GM19467 (cell line): ENCODE measurements around the gene RELB.

Experiments
- ATAC-seq: cut with Tn5 transposase; IDR thresholded peaks from one replicate; pipeline ENCODE4 v1.9.1; 2021; ENCODE audit warnings: mild to moderate bottlenecking, moderate library complexity; ENCODE audit not compliant: unreplicated experiment

Gene RELB

DNA sequence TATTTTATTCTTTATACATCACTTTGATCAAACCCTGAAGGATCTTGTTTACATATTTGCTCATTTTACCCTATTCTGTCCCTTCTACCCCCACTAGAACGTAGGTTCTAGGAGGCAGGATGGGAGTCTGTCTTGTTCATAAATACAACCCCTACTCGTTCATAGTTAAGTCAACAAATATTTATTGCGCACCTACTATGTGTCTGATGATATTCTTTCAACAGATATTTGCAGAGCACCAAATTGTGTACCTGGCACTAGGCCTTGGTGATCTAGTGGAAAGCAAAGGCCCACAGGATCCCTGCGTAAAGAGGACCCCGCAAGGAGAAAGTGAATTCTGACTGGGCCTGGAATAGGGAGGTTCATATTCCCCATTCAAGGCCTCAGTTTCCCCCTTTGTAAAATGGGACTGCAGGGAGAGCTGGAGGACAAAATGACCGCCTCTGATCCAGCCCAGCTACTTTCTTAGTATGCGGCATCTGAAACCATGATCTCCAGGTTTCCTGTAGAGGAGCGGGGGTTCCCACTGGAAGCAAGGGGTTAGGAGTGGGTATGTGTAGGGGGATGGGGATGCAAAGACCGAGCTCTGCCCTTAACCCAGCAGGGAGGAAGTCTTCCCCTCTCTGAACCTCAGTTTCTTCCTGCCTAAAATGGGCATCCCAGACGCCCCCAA is 77.3 kb downstream of the RELB start:
- no peak for ATAC-seq

- ATAC-seq = no peak
Observed at GRCh38 chr19:45079063-45079910, 78.0 kb downstream of the RELB start, which contains the start of gene GEMIN7. Gene GEMIN7, plus strand, starts transcription at chr19:45079260. Its CDS starts 10,855 bp downstream, at chr19:45090115.

- no peak for ATAC-seq
Observed at GRCh38 chr19:45079911-45080370, 78.7 kb downstream of the RELB start.

- no peak for ATAC-seq
Observed at GRCh38 chr19:45082170-45082569, 80.9 kb downstream of the RELB start.

GRCh38 chr19:45086480-45086879 is 85.2 kb downstream of the RELB start:
- no peak for ATAC-seq

GRCh38 chr19:45087531-45087930 is 86.3 kb downstream of the RELB start:
- ATAC-seq = no peak
